D721Med (cell line): Measurements from ENCODE around the gene SPIB.

ENCODE experiments used
- DNase-seq: peaks from one replicate; pipeline ENCODE4 v3.0.0; 2011; ENCODE audit warnings: low spot score; ENCODE audit not compliant: insufficient read length
- FAIRE-seq: peaks from 2 replicates; lab custom pipeline; 2011; peaks lifted over from hg19 to GRCh38; lab: Jason Lieb, UNC
- CTCF ChIP-seq: IDR thresholded peaks from 2 replicates; pipeline ENCODE4 v1.5.1; 2012; ENCODE audit warnings: mild to moderate bottlenecking, control low read depth; ENCODE audit not compliant: insufficient read depth; ENCODE audit errors: missing control alignments

Gene SPIB

GRCh38 chr19:50475101-50475568 lies 56.4 kb downstream of the SPIB start:
- no peak for TF ChIP-seq CTCF
- DNase-seq (no peak), FAIRE-seq (no peak)

- TF ChIP-seq CTCF, result no peak
- FAIRE-seq (no peak), DNase-seq (no peak)
These were observed 57.0 kb downstream of the SPIB start for GRCh38 chr19:50475736-50476223.

GRCh38 chr19:50476224-50476906 lies 57.6 kb downstream of the SPIB start, which contains the start of the genes EMC10 and GARIN5A:
TSS of gene EMC10 (plus strand) at chr19:50476507. CDS start at chr19:50476545, 38 bp downstream.
TSS of gene GARIN5A (minus strand) at chr19:50476848. CDS start at chr19:50476388, 460 bp downstream.
- peak; percentile 58 for DNase-seq
- FAIRE-seq, result no peak
- no peak for TF ChIP-seq CTCF

- DNase-seq, result no peak
- no peak for FAIRE-seq
- no peak for TF ChIP-seq CTCF
These were observed 58.1 kb downstream of the SPIB start for GRCh38 chr19:50476907-50477238.

- TF ChIP-seq CTCF, result no peak
- DNase-seq, result no peak
- no peak for FAIRE-seq
These were observed 59.2 kb downstream of the SPIB start for GRCh38 chr19:50477751-50478515.

- FAIRE-seq (no peak), DNase-seq (no peak)
- peak; percentile 77 for TF ChIP-seq CTCF
These were observed 60.4 kb downstream of the SPIB start for GRCh38 chr19:50478901-50479715.
